Vagina (tissue), 2 donors: Measurements from ENCODE around the gene DTL. TPM values are rescaled to one million over a fixed set of nuclear protein-coding genes. Genes with fewer than 3 reads are reported as not detected.

Source experiments
- DNase-seq, 2 donors: peaks; one replicate each; pipeline ENCODE4 v3.0.0-alpha.2; 2017; ENCODE audit errors: extremely low spot score in 2 of 2
- H3K27ac ChIP-seq: fragments of 200-600 bp; sonication (generic); one replicate; pipeline ENCODE4 v1.5.1; 2019
- H3K27me3 ChIP-seq: fragments of 200-600 bp; sonication (generic); one replicate; pipeline ENCODE4 v1.5.1; 2019
- H3K36me3 ChIP-seq, 2 donors: fragments of 200-600 bp; sonication (generic); one replicate each; pipeline ENCODE4 v1.5.1; 2017 to 2019
- H3K4me1 ChIP-seq: fragments of 200-600 bp; sonication (generic); one replicate; pipeline ENCODE4 v1.5.1; 2019
- H3K4me3 ChIP-seq, 2 donors: fragments of 200-600 bp; sonication (generic); 1 replicate in 1 of 2; 2 replicates in 1 of 2; pipeline ENCODE4 v1.5.1; 2016 to 2019
- H3K9me3 ChIP-seq: fragments of 200-600 bp; sonication (generic); one replicate; pipeline ENCODE4 v1.5.1; 2019
- CTCF ChIP-seq, 3 experiments: fragments of 450-650 bp in 2 of 3; fragments of 200-600 bp in 1 of 3; sonication (generic) in 1 of 3; IDR thresholded peaks; one replicate each; pipeline ENCODE4 v1.5.1; 2017 to 2019; ENCODE audit warnings: antibody characterized with exemption in 3 of 3, mild to moderate bottlenecking in 2 of 3, moderate library complexity in 2 of 3
- POLR2A ChIP-seq, 2 donors: fragments of 450-650 bp; IDR thresholded peaks; one replicate each; pipeline ENCODE4 v1.6.1; 2017; ENCODE audit warnings: antibody characterized with exemption in 2 of 2, mild to moderate bottlenecking in 2 of 2, moderate library complexity in 2 of 2
- POLR2AphosphoS5 ChIP-seq, 2 donors: sonication (generic); formaldehyde crosslinking; IDR thresholded peaks; one replicate each; pipeline ENCODE4 v1.9.0; 2017; ENCODE audit warnings: antibody characterized with exemption in 2 of 2, mild to moderate bottlenecking in 2 of 2, low read depth in 1 of 2; ENCODE audit not compliant: insufficient read depth in 1 of 2
- intact Hi-C: fragments of 100-400 bp; cut with DNase I; formaldehyde crosslinking; loops from one replicate; pipeline ENCODE4 v1.15.1; 2023
- total RNA-seq: library from RNA; depleted of rRNA; stranded (reverse); fragments of >200 nt; gene quantifications from one replicate; pipeline ENCODE4 v1.2.3, GENCODE V29; 2016

Gene DTL
- total RNA-seq, 1 donor from 2014 or later: 7.4 TPM

DNA sequence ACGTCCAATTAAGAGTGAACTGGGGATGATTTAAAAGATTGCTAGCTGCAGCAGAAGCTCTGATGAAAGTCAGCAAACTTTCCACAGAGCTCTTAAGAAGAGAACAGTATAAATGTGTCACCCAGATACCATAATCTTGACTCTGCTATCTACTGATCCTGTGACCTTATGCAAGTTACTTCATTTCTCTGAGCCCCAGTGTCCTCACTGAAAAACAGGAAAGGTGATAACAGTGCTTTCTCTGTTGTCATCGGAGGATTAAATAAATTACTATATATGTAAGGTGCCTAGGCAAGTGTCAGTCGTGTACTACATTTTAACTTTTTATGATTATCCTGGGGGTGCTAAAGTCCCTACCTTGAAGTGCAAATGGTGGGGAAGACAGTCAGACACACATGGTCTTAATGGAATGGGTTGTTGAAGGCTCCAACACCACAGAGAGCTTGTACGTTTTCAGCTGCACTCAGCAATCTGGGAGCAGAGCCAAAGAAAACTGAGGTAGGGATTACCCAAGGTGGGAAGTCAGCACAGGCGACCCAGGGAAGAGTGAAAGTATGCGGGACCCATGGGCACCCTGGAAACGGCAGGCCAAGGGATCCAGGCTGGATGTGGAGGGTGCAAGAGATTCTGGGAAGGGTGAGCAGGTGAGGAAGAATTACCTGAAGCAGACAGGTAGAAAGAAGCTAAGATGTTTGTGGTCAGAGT is 82.8 kb downstream of the DTL start:
- H3K36me3 ChIP-seq: no peaks in the 10 kb centered on the region
- no peaks in the 10 kb centered on the region for H3K9me3 ChIP-seq
- no peaks in the 10 kb centered on the region for H3K4me1 ChIP-seq
- no peak overlapping the region for H3K4me3 ChIP-seq
- H3K27ac ChIP-seq: no peak overlapping the region
- TF ChIP-seq CTCF (IDR thresholded peaks at IDR 0.05) (no peak), POLR2A (IDR thresholded peaks at IDR 0.05) (no peak), POLR2AphosphoS5 (IDR thresholded peaks at IDR 0.05; ENCODE audit: insufficient read depth in 1 of 2, low read depth in 1 of 2) (no peak)
- intact Hi-C loops: no loop called here
- no peaks in the 10 kb centered on the region for H3K27me3 ChIP-seq
- DNase-seq: no peak

GRCh38 chr1:212118872-212119260 is 83.3 kb downstream of the DTL start:
- Histone ChIP-seq H3K36me3 (no peaks in the 10 kb centered on the region), H3K27ac (no peak overlapping the region), H3K9me3 (no peaks in the 10 kb centered on the region), H3K4me3 (no peak overlapping the region), H3K4me1 (no peaks in the 10 kb centered on the region), H3K27me3 (no peaks in the 10 kb centered on the region)
- TF ChIP-seq POLR2A (IDR thresholded peaks at IDR 0.05): no peak
- TF ChIP-seq POLR2AphosphoS5 (IDR thresholded peaks at IDR 0.05; ENCODE audit: insufficient read depth in 1 of 2, low read depth in 1 of 2): no peak
- TF ChIP-seq CTCF (IDR thresholded peaks at IDR 0.05): no peak
- DNase-seq: no peak
- intact Hi-C loops: no loop called here

DNA sequence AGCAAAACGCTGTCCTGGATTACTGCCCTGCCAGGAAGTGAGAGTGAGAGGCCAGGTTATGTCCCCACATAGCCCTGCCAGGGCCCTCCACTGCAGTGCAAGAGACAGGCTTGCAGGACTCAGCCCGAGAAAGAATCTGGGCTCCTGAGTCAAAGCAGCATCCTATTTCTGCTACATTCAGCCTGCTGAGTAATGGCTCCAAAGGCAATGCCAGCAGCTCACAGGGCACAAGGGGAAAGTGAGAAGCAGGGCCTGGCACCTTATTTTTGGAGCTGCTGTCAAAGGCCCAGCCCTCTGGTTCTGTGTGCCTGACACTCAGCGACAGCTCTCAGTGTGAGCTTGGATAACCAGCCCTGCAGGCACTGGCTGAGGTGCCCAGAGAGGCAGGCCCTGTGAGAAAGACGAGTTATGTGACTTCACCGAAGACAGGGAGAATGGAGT is 83.9 kb downstream of the DTL start:
- Histone ChIP-seq H3K27me3 (no peaks in the 10 kb centered on the region), H3K4me3 (no peak overlapping the region), H3K36me3 (no peaks in the 10 kb centered on the region), H3K9me3 (no peaks in the 10 kb centered on the region), H3K4me1 (no peaks in the 10 kb centered on the region), H3K27ac (no peak overlapping the region)
- intact Hi-C loops: no loop called here
- TF ChIP-seq CTCF (IDR thresholded peaks at IDR 0.05) (no peak), POLR2AphosphoS5 (IDR thresholded peaks at IDR 0.05; ENCODE audit: insufficient read depth in 1 of 2, low read depth in 1 of 2) (no peak), POLR2A (IDR thresholded peaks at IDR 0.05) (no peak)
- DNase-seq: no peak

DNA sequence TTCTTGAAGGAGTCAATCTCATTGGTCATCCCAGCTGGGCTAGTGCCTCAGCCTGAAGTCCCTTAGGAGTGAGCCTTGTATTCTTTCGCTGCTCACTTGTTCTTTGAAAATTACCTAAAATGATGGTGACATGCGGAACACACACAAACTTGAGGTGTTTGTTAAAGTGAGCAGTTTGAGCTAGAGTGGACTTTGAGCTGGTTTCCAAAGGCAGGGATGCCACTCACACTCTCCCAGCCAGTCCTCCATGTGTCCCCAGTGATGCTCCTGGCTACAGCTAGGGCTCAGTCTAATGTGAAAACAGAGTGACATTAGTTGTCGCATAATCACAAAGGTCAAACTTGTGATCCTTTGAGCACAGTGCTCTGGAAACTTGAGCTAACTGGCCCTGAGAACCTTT is 84.3 kb downstream of the DTL start:
- DNase-seq: no peak
- TF ChIP-seq POLR2AphosphoS5 (IDR thresholded peaks at IDR 0.05; ENCODE audit: insufficient read depth in 1 of 2, low read depth in 1 of 2) (no peak), CTCF (IDR thresholded peaks at IDR 0.05) (no peak), POLR2A (IDR thresholded peaks at IDR 0.05) (no peak)

GRCh38 chr1:212121779-212122178 is 86.2 kb downstream of the DTL start:
- intact Hi-C loops: no loop called here
- H3K27me3 ChIP-seq: no peaks in the 10 kb centered on the region
- no peaks in the 10 kb centered on the region for H3K36me3 ChIP-seq
- TF ChIP-seq POLR2A (IDR thresholded peaks at IDR 0.05) (no peak), CTCF (IDR thresholded peaks at IDR 0.05) (no peak), POLR2AphosphoS5 (IDR thresholded peaks at IDR 0.05; ENCODE audit: insufficient read depth in 1 of 2, low read depth in 1 of 2) (no peak)
- no peak overlapping the region for H3K4me3 ChIP-seq
- H3K27ac ChIP-seq: no peak overlapping the region
- DNase-seq: no peak
- H3K9me3 ChIP-seq: no peaks in the 10 kb centered on the region
- H3K4me1 ChIP-seq: no peaks in the 10 kb centered on the region

More for the DNA sequence above, 84.3 kb downstream of the DTL start:
- Histone ChIP-seq H3K36me3 (no peaks in the 10 kb centered on the region), H3K4me1 (no peaks in the 10 kb centered on the region), H3K4me3 (no peak overlapping the region), H3K27ac (no peak overlapping the region), H3K27me3 (no peaks in the 10 kb centered on the region), H3K9me3 (no peaks in the 10 kb centered on the region)
- intact Hi-C loops: no loop called here
